Neural cell (in vitro differentiated cells): ENCODE data around the gene DCAF15.

Experiments
- EP300 ChIP-seq: fragments of 450-650 bp; conservative IDR thresholded peaks from 2 replicates; pipeline ENCODE4 v1.6.1; 2014; ENCODE audit warnings: antibody characterized with exemption, mild to moderate bottlenecking, moderate library complexity; ENCODE audit not compliant: poor library complexity, severe bottlenecking
- EZH2 ChIP-seq: fragments of 200-600, 300-800 bp; shearing (Covaris generic), sonication (generic); IDR thresholded peaks from 2 replicates; pipeline ENCODE4 v1.6.1; 2014; ENCODE audit warnings: antibody characterized with exemption, low read length, borderline replicate concordance, mild to moderate bottlenecking; ENCODE audit not compliant: insufficient read depth, poor library complexity, severe bottlenecking
- MXI1 ChIP-seq: fragments of 450-650 bp; conservative IDR thresholded peaks from 2 replicates; pipeline ENCODE4 v1.6.1; 2014; ENCODE audit warnings: antibody characterized with exemption, mild to moderate bottlenecking; ENCODE audit not compliant: poor library complexity, severe bottlenecking
- POLR2AphosphoS5 ChIP-seq: IDR thresholded peaks from 2 replicates; pipeline ENCODE4 v1.6.1; 2012
- SMC3 ChIP-seq: fragments of 450-650 bp; conservative IDR thresholded peaks from 2 replicates; pipeline ENCODE4 v1.6.1; 2014; ENCODE audit warnings: antibody characterized with exemption, mild to moderate bottlenecking, moderate library complexity; ENCODE audit not compliant: poor library complexity
- TAF1 ChIP-seq: IDR thresholded peaks from 2 replicates; pipeline ENCODE4 v1.6.1; 2012; ENCODE audit warnings: low read depth
- TF ChIP-seq, protein P1 (sequence below): fragments of 450-650 bp; IDR thresholded peaks from 2 replicates; pipeline ENCODE4 v1.5.1; 2014; ENCODE audit warnings: antibody characterized with exemption, mild to moderate bottlenecking, moderate library complexity; ENCODE audit not compliant: poor library complexity, severe bottlenecking
- TF ChIP-seq, protein P2 (sequence below): IDR thresholded peaks from 2 replicates; pipeline ENCODE4 v1.6.1; 2012; ENCODE audit warnings: borderline replicate concordance

DNA sequence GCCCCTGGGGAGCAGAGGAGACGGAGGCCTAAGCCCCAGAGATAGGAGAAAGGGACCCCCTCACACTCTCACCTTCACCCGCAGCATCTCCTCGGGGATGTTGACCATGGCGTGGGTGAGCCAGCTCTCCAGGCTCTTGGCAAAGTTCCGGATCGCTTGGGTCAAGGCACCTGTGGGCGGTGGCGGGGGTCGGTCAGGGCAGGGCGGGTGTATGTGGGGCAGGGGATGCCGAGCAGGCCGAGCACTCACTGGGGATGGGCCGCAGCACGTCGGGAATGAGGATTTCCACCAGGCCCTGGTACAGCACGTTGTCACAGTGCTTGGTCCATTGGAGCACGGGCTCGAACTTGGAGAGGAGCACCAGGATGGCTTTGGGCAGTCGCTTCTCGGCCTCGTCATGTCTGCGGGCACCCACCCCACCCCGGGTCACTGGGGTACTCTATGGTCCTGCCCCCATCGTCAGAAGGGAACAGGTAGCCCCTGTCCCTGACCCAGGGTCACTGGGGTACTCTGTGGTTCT lies 13.1 kb downstream of the DCAF15 start:
- TF ChIP-seq, protein P1, sequence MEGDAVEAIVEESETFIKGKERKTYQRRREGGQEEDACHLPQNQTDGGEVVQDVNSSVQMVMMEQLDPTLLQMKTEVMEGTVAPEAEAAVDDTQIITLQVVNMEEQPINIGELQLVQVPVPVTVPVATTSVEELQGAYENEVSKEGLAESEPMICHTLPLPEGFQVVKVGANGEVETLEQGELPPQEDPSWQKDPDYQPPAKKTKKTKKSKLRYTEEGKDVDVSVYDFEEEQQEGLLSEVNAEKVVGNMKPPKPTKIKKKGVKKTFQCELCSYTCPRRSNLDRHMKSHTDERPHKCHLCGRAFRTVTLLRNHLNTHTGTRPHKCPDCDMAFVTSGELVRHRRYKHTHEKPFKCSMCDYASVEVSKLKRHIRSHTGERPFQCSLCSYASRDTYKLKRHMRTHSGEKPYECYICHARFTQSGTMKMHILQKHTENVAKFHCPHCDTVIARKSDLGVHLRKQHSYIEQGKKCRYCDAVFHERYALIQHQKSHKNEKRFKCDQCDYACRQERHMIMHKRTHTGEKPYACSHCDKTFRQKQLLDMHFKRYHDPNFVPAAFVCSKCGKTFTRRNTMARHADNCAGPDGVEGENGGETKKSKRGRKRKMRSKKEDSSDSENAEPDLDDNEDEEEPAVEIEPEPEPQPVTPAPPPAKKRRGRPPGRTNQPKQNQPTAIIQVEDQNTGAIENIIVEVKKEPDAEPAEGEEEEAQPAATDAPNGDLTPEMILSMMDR, result no peak
- TF ChIP-seq MXI1 (no peak), SMC3 (no peak), TAF1 (no peak), POLR2AphosphoS5 (no peak), EZH2 (no peak), EP300 (no peak)
- TF ChIP-seq, protein P2, sequence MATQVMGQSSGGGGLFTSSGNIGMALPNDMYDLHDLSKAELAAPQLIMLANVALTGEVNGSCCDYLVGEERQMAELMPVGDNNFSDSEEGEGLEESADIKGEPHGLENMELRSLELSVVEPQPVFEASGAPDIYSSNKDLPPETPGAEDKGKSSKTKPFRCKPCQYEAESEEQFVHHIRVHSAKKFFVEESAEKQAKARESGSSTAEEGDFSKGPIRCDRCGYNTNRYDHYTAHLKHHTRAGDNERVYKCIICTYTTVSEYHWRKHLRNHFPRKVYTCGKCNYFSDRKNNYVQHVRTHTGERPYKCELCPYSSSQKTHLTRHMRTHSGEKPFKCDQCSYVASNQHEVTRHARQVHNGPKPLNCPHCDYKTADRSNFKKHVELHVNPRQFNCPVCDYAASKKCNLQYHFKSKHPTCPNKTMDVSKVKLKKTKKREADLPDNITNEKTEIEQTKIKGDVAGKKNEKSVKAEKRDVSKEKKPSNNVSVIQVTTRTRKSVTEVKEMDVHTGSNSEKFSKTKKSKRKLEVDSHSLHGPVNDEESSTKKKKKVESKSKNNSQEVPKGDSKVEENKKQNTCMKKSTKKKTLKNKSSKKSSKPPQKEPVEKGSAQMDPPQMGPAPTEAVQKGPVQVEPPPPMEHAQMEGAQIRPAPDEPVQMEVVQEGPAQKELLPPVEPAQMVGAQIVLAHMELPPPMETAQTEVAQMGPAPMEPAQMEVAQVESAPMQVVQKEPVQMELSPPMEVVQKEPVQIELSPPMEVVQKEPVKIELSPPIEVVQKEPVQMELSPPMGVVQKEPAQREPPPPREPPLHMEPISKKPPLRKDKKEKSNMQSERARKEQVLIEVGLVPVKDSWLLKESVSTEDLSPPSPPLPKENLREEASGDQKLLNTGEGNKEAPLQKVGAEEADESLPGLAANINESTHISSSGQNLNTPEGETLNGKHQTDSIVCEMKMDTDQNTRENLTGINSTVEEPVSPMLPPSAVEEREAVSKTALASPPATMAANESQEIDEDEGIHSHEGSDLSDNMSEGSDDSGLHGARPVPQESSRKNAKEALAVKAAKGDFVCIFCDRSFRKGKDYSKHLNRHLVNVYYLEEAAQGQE, result no peak
